Measurements from ENCODE around the gene VAV1. TPM values are rescaled to one million over a fixed set of nuclear protein-coding genes. Genes with fewer than 3 reads are reported as not detected.

The VAV1 gene
- total and polyA plus RNA-seq, 2 donors (not counting 3 experiments of a cell fraction or from before 2014, with no cell fraction given): not detected

GRCh38 chr19:6752256-6753177 is 20.0 kb upstream of the VAV1 start:
- dilution Hi-C loops (cut with MboI; ENCODE audit: extremely low pct_ligation_motif_present, low sequenced_read_pairs) (no loop called here), intact Hi-C loops (cut with micrococcal nuclease) (loop anchor here (1.0 kb wide), 5 partner anchors 7 to 236 kb away; no protein-coding TSS in a partner anchor)
- Histone ChIP-seq H3K4me2 (ENCODE audit: insufficient read depth, low read length) (peak overlapping the region; percentile 92), H3K4me3 (replicated peaks in 1 of 3; ENCODE audit: insufficient read depth in 1 of 3, low read depth in 1 of 3, low read length in 3 of 3) (peak overlapping the region in 1 of 3 experiments; percentile 56), H3K36me3 (ENCODE audit: control insufficient read depth in 2 of 2, extremely low read depth in 1 of 2, insufficient read depth in 2 of 2, low read length in 2 of 2) (peaks cover 3 to 14% of the 10 kb centered on the region in 2 experiments), H4K20me1 (replicated peaks; ENCODE audit: control insufficient read depth, extremely low read depth, insufficient read depth, low read length) (no peaks in the 10 kb centered on the region), H3K79me2 (ENCODE audit: control insufficient read depth, insufficient read depth, low read length) (no peaks in the 10 kb centered on the region), H3K9ac (replicated peaks; ENCODE audit: extremely low read depth, insufficient read depth, low read length) (no peak overlapping the region), H3K9me1 (replicated peaks; ENCODE audit: control insufficient read depth, extremely low read depth, insufficient read depth, low read length) (no peaks in the 10 kb centered on the region), H3K9me3 (replicated peaks; ENCODE audit: control insufficient read depth, insufficient read depth, low read length) (no peaks in the 10 kb centered on the region), H3K27ac (ENCODE audit: insufficient read depth, low read depth, low read length) (no peak overlapping the region), H3K4me1 (ENCODE audit: control insufficient read depth, extremely low read depth, insufficient read depth, low read length) (peaks cover 8% of the 10 kb centered on the region), H2AFZ (ENCODE audit: low read depth, low read length) (peak overlapping the region; percentile 92), H3K27me3 (ENCODE audit: control insufficient read depth in 2 of 2, insufficient read depth in 2 of 2, low read length in 2 of 2) (no peaks in the 10 kb centered on the region)
- DNase-seq (ENCODE audit: low read depth, low spot score) (no peak), FAIRE-seq (no peak)
- ChIA-PET CTCF (interaction anchor here (1.0 to 2.7 kb wide), 3 partner anchors 14 to 111 kb away, joined by 5 to 12 read pairs (median 5); no protein-coding TSS in a partner anchor), POLR2A (no interaction called here)
- no TSS peak for BruUV-seq (replicated peaks)
- no peak for TF ChIP-seq GATA2 (IDR thresholded peaks at IDR 0.05; ENCODE audit: insufficient read depth, insufficient read length, low read depth, low read length)
- TF ChIP-seq POLR2A (IDR thresholded peaks at IDR 0.05; ENCODE audit: low read depth, low read length): no peak
- TF ChIP-seq MYC (IDR thresholded peaks at IDR 0.05; ENCODE audit: low read depth, low read length): no peak
- TF ChIP-seq POLR2AphosphoS5 (IDR thresholded peaks at IDR 0.05; ENCODE audit: insufficient read depth, low read depth, low read length): no peak
- TF ChIP-seq, protein P1, sequence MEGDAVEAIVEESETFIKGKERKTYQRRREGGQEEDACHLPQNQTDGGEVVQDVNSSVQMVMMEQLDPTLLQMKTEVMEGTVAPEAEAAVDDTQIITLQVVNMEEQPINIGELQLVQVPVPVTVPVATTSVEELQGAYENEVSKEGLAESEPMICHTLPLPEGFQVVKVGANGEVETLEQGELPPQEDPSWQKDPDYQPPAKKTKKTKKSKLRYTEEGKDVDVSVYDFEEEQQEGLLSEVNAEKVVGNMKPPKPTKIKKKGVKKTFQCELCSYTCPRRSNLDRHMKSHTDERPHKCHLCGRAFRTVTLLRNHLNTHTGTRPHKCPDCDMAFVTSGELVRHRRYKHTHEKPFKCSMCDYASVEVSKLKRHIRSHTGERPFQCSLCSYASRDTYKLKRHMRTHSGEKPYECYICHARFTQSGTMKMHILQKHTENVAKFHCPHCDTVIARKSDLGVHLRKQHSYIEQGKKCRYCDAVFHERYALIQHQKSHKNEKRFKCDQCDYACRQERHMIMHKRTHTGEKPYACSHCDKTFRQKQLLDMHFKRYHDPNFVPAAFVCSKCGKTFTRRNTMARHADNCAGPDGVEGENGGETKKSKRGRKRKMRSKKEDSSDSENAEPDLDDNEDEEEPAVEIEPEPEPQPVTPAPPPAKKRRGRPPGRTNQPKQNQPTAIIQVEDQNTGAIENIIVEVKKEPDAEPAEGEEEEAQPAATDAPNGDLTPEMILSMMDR (IDR thresholded peaks at IDR 0.05; ENCODE audit: extremely low read depth in 1 of 2, insufficient read depth in 1 of 2, low read depth in 1 of 2, low read length in 2 of 2): no peak
- TF ChIP-seq EZH2 (IDR thresholded peaks at IDR 0.05; ENCODE audit: borderline replicate concordance, low read depth, low read length, severe bottlenecking): no peak
- no peak for TF ChIP-seq MAX (IDR thresholded peaks at IDR 0.05; ENCODE audit: insufficient read depth, insufficient read length)
- TF ChIP-seq JUN (IDR thresholded peaks at IDR 0.05; ENCODE audit: borderline replicate concordance, insufficient read depth, insufficient read length, low read depth): no peak
- TF ChIP-seq FOS (IDR thresholded peaks at IDR 0.05; ENCODE audit: borderline replicate concordance, insufficient read depth, low read length): no peak
